NCI-H1092 (cell line): ENCODE data around the gene SUSD6.
"Not testable (repeated sequence)": the region's sequence is repeated elsewhere in the genome, so short reads cannot be mapped to it uniquely, and the experiment has no call there.

Experiments
- DNase-seq: peaks from one replicate; lab custom pipeline; 2025; lab: John Stamatoyannopoulos, UW

Gene SUSD6

GRCh38 chr14:69591317-69591716 is 20.1 kb upstream of the SUSD6 start:
- DNase-seq, result no peak

GRCh38 chr14:69593018-69593677 is 18.2 kb upstream of the SUSD6 start:
- DNase-seq, result peak; percentile 90

- no peak for DNase-seq
Measured at GRCh38 chr14:69594846-69595245, 16.6 kb upstream of the SUSD6 start.

- no peak for DNase-seq
Measured at GRCh38 chr14:69595336-69595735, 16.1 kb upstream of the SUSD6 start.

GRCh38 chr14:69599431-69599830 is 12.0 kb upstream of the SUSD6 start:
- DNase-seq, result not testable (repeated sequence)

- no peak for DNase-seq
Measured at GRCh38 chr14:69600304-69600891, 11.0 kb upstream of the SUSD6 start.

- no peak for DNase-seq
Measured at GRCh38 chr14:69605738-69606137, 5.7 kb upstream of the SUSD6 start.

- DNase-seq, result no peak
Measured at GRCh38 chr14:69606258-69607184, 4.9 kb upstream of the SUSD6 start.

- no peak for DNase-seq
Measured at GRCh38 chr14:69610020-69610873, 1.1 kb upstream of the SUSD6 start.

GRCh38 chr14:69610874-69611171 is 573 bp upstream of the SUSD6 start:
- DNase-seq, result no peak

GRCh38 chr14:69612014-69612782 is 802 bp downstream of the SUSD6 start:
- DNase-seq, result peak; percentile 18

GRCh38 chr14:69612783-69613130 is 1.4 kb downstream of the SUSD6 start:
- DNase-seq, result no peak

GRCh38 chr14:69613312-69614073 is 2.1 kb downstream of the SUSD6 start:
- DNase-seq, result no peak

- no peak for DNase-seq
Measured at GRCh38 chr14:69614592-69614991, 3.2 kb downstream of the SUSD6 start.

GRCh38 chr14:69615121-69615495 is 3.7 kb downstream of the SUSD6 start:
- DNase-seq, result no peak

GRCh38 chr14:69615496-69616407 is 4.4 kb downstream of the SUSD6 start:
- DNase-seq, result peak; percentile 16

GRCh38 chr14:69616408-69616773 is 5.0 kb downstream of the SUSD6 start:
- no peak for DNase-seq

GRCh38 chr14:69617796-69618195 is 6.4 kb downstream of the SUSD6 start:
- DNase-seq, result no peak

- DNase-seq, result no peak
Measured at GRCh38 chr14:69619012-69619411, 7.6 kb downstream of the SUSD6 start.

GRCh38 chr14:69620211-69620611 is 8.8 kb downstream of the SUSD6 start:
- DNase-seq, result no peak
